ENCODE data around the gene RAB40AL.

The RAB40AL gene

GRCh38 chrX:102950908-102951866 is 14.1 kb downstream of the RAB40AL start:
- H3K4me3 ChIP-seq (ENCODE audit: control insufficient read depth, low read depth, low read length) = no peak overlapping the region
- TF ChIP-seq CTCF (conservative IDR thresholded peaks at IDR 0.05; ENCODE audit: control insufficient read depth, insufficient read depth, low read depth, low read length) = peak; percentile 69
- DNase-seq (ENCODE audit: low read depth) = peak; percentile 46

- no peak for DNase-seq (ENCODE audit: low read depth)
- no peak for TF ChIP-seq CTCF (conservative IDR thresholded peaks at IDR 0.05; ENCODE audit: control insufficient read depth, insufficient read depth, low read depth, low read length)
- H3K4me3 ChIP-seq (ENCODE audit: control insufficient read depth, low read depth, low read length) = no peak overlapping the region
These were observed 20.7 kb downstream of the RAB40AL start for GRCh38 chrX:102957751-102958150.

- no peak for DNase-seq (ENCODE audit: low read depth)
- no peak overlapping the region for H3K4me3 ChIP-seq (ENCODE audit: control insufficient read depth, low read depth, low read length)
- TF ChIP-seq CTCF (conservative IDR thresholded peaks at IDR 0.05; ENCODE audit: control insufficient read depth, insufficient read depth, low read depth, low read length) = no peak
These were observed 21.7 kb downstream of the RAB40AL start for GRCh38 chrX:102958794-102959193.

- TF ChIP-seq CTCF (conservative IDR thresholded peaks at IDR 0.05; ENCODE audit: control insufficient read depth, insufficient read depth, low read depth, low read length) = no peak
- peak; percentile 47 for DNase-seq (ENCODE audit: low read depth)
- H3K4me3 ChIP-seq (ENCODE audit: control insufficient read depth, low read depth, low read length) = no peak overlapping the region
These were observed 22.4 kb downstream of the RAB40AL start for GRCh38 chrX:102959471-102959870.

- no peak overlapping the region for H3K4me3 ChIP-seq (ENCODE audit: control insufficient read depth, low read depth, low read length)
- TF ChIP-seq CTCF (conservative IDR thresholded peaks at IDR 0.05; ENCODE audit: control insufficient read depth, insufficient read depth, low read depth, low read length) = no peak
- no peak for DNase-seq (ENCODE audit: low read depth)
These were observed 26.9 kb downstream of the RAB40AL start for GRCh38 chrX:102963955-102964354.

GRCh38 chrX:102964940-102965339 is 27.9 kb downstream of the RAB40AL start:
- no peak for DNase-seq (ENCODE audit: low read depth)
- no peak overlapping the region for H3K4me3 ChIP-seq (ENCODE audit: control insufficient read depth, low read depth, low read length)
- TF ChIP-seq CTCF (conservative IDR thresholded peaks at IDR 0.05; ENCODE audit: control insufficient read depth, insufficient read depth, low read depth, low read length) = no peak
